ENCODE measurements around the gene HDAC5.
"Not testable (repeated sequence)": the region's sequence is repeated elsewhere in the genome, so short reads cannot be mapped to it uniquely, and the experiment has no call there.

HDAC5 gene

GRCh38 chr17:44066204-44066930 lies 57.1 kb downstream of the HDAC5 start, which contains the start of gene LSM12:
Gene LSM12, minus strand, starts transcription at chr17:44066671. Its CDS starts 84 bp downstream, at chr17:44066587.
- peak; percentile 83 for DNase-seq (ENCODE audit: low read depth)

GRCh38 chr17:44065668-44066203 lies 57.7 kb downstream of the HDAC5 start:
- DNase-seq (ENCODE audit: low read depth): no peak

- DNase-seq (ENCODE audit: low read depth): no peak
Observed at GRCh38 chr17:44063704-44064639, 59.5 kb downstream of the HDAC5 start.

GRCh38 chr17:44062871-44063270 lies 60.6 kb downstream of the HDAC5 start:
- DNase-seq (ENCODE audit: low read depth): no peak

- DNase-seq (ENCODE audit: low read depth): no peak
Observed at GRCh38 chr17:44061446-44061845, 62.0 kb downstream of the HDAC5 start.

GRCh38 chr17:44059101-44059892 lies 64.1 kb downstream of the HDAC5 start:
- DNase-seq (ENCODE audit: low read depth): no peak

GRCh38 chr17:44053125-44053872 lies 70.1 kb downstream of the HDAC5 start:
- no peak for DNase-seq (ENCODE audit: low read depth)

- DNase-seq (ENCODE audit: low read depth): no peak
Observed at GRCh38 chr17:44049294-44050060, 74.0 kb downstream of the HDAC5 start.

- not testable (repeated sequence) for DNase-seq (ENCODE audit: low read depth)
Observed at GRCh38 chr17:44046893-44047292, 76.5 kb downstream of the HDAC5 start.

- DNase-seq (ENCODE audit: low read depth): no peak
Observed at GRCh38 chr17:44045486-44045885, 78.0 kb downstream of the HDAC5 start.

GRCh38 chr17:44044071-44044470 lies 79.4 kb downstream of the HDAC5 start:
- DNase-seq (ENCODE audit: low read depth): no peak

- no peak for DNase-seq (ENCODE audit: low read depth)
Observed at GRCh38 chr17:44043272-44043696, 80.2 kb downstream of the HDAC5 start.

GRCh38 chr17:44039829-44040635 lies 83.4 kb downstream of the HDAC5 start:
- DNase-seq (ENCODE audit: low read depth): no peak

- DNase-seq (ENCODE audit: low read depth): no peak
Observed at GRCh38 chr17:44038604-44039011, 84.8 kb downstream of the HDAC5 start.

- no peak for DNase-seq (ENCODE audit: low read depth)
Observed at GRCh38 chr17:44037471-44037870, 86.0 kb downstream of the HDAC5 start.

- not testable (repeated sequence) for DNase-seq (ENCODE audit: low read depth)
Observed at GRCh38 chr17:44034688-44035087, 88.8 kb downstream of the HDAC5 start.

- DNase-seq (ENCODE audit: low read depth): no peak
Observed at GRCh38 chr17:44033861-44034408, 89.5 kb downstream of the HDAC5 start.

- no peak for DNase-seq (ENCODE audit: low read depth)
Observed at GRCh38 chr17:44030482-44030881, 93.0 kb downstream of the HDAC5 start.

- no peak for DNase-seq (ENCODE audit: low read depth)
Observed at GRCh38 chr17:44029736-44030135, 93.7 kb downstream of the HDAC5 start.
